ENCODE measurements around the gene DNAJC2.
"Not testable (repeated sequence)": the region's sequence is repeated elsewhere in the genome, so short reads cannot be mapped to it uniquely, and the experiment has no call there.

The DNAJC2 gene

GRCh38 chr7:103341466-103341865 lies 3.1 kb downstream of the DNAJC2 start:
- DNase-seq = no peak

DNA sequence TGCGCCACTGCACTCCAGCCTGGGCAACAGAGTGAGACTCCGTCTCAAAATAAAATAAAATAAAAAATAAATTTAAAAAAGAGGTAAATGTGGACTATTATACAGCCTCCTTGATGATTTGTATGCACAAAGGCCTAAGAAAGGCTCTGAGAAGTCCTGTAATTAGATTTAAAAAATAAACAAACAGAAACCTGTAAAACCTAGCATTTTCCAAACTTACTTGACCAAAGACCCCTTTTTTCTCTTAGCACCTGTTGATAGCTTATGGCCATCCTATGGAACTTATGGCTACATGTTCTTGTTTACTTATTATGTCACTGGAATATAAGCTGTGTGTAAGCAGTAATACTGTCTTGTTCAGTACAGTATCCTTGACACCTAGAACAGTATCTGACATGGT lies 5.7 kb downstream of the DNAJC2 start:
- DNase-seq = no peak

DNA sequence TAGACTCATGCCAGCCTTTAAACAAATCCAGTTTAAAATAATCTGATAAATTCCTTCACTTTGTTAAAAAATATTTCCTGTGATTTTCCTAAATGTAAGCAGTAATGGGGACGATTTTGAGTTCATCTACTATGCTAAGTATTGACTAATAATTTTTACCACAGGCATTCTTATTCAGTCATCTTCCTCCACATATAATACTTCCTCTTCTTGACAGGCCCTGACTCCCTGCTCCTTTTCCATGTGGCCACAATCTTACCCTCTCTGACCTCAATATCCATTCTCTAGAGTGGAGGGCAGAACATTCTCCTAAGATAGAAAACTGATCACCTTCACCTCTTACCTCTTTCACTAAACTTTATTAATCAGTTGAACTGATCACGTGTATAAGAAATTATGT lies 7.8 kb downstream of the DNAJC2 start:
- no peak for DNase-seq

GRCh38 chr7:103325744-103326143 lies 18.8 kb downstream of the DNAJC2 start:
- no peak for DNase-seq

GRCh38 chr7:103317009-103317408 lies 27.6 kb downstream of the DNAJC2 start:
- no peak for DNase-seq

GRCh38 chr7:103316380-103316941 lies 28.1 kb downstream of the DNAJC2 start:
- DNase-seq = no peak

DNA sequence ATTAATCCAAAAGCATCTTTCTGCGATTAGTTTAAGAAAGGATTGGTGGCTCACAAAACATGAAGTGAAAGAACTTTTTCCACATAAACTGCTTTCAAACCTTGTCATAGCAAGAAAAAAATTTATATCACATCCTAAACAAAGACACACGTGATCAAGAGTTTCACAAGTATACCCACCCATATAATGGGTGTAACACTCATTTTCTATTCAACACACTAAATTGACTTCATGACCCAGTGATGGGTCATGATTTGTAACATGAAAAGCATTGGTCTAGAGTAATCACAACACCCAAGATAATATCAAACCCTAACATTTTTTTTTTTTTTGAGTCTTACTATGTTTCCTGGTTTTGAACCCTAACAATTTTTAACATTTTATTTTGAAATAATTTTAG lies 29.7 kb downstream of the DNAJC2 start:
- DNase-seq = no peak

- no peak for DNase-seq
Observed at GRCh38 chr7:103307503-103308231, 36.9 kb downstream of the DNAJC2 start.

DNA sequence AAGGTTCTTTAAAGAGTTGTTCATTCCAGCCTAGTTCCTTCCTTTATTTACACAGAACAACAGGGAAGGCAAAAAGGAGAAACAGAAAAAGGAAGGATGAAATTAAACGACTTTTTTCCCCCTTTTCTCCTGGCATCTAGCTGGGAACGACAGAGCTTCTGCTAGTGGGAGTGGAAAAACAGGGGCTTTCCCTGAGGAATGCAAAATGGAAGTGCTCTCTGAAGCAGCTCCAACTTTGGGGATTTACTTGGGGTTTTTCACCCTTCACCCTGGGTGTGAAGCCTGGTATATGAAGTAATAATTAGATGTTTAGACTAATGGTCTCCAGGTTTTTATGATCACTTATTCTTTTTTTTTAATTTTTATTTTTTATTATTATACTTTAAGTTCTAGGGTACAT lies 43.1 kb downstream of the DNAJC2 start:
- DNase-seq = no peak

- no peak for DNase-seq
Observed at GRCh38 chr7:103299660-103300059, 44.9 kb downstream of the DNAJC2 start.

GRCh38 chr7:103297837-103298179 lies 46.8 kb downstream of the DNAJC2 start:
- no peak for DNase-seq

DNA sequence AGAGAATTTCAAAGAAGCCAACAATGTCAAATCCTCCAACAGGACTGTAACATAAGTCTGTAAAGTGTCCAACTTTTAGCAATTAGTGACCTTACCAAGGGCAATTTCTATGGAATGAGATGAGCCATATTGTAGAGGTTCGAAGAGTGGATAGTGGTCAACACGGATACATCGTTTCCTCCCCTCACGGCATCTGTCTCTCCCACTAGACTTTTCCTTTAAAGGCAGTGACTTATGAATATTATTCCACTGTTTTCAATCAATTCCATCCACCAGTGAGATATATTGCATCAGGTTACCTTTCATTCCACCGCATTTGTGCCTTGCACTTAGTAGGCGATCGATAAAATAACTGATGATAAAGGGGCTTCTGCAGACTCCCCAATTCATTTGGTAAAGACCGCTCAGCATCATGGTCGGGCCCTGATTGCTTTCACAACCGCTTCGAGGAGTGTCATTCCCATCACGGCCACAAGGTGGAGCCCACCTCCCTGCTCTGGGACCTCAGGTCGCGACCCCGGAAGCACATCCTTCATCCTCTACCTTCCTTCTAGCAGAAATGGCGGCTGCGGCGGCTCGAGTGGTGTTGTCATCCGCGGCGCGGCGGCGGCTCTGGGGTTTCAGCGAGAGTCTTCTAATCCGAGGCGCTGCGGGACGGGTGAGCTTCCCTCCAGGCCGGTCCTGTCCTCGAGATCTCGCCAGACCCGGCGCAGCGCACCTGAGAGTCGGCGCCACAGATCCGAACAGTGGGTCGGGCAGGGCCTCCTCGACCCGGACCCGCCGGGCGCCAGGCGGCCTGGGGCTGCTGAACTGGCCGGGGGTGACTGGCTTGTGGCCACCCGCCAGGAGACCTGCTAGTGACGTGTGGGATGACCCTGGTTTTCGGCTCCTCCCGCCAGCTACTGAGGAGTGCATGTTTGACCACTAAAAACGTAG lies 47.4 kb downstream of the DNAJC2 start, which contains the start of gene PMPCB:
Gene PMPCB (plus strand): TSS at position 535 of the 936 bp plus-strand sequence. CDS start 25 bp downstream, at position 560.
- peak; percentile 90 for DNase-seq

- DNase-seq = no peak
Observed at GRCh38 chr7:103293526-103293925, 51.0 kb downstream of the DNAJC2 start.

DNA sequence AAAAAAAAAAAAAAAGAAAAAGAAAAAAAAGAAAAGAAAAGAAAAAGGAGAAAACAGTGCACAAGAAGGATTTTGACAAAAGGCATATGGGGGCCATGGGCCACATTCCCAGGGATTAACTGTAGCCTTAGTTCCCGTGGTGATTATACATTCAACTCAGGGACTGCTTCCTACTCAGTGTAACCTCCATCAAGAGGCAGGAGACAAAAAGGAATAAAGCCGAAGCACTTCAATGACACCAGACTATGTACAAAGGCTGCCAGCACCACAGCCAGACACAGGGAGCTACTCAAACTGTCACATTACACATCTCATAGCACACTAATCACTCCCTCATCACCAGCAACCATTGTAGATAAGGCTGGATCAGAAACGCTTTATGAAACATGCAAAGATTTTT lies 52.4 kb downstream of the DNAJC2 start:
- no peak for DNase-seq

DNA sequence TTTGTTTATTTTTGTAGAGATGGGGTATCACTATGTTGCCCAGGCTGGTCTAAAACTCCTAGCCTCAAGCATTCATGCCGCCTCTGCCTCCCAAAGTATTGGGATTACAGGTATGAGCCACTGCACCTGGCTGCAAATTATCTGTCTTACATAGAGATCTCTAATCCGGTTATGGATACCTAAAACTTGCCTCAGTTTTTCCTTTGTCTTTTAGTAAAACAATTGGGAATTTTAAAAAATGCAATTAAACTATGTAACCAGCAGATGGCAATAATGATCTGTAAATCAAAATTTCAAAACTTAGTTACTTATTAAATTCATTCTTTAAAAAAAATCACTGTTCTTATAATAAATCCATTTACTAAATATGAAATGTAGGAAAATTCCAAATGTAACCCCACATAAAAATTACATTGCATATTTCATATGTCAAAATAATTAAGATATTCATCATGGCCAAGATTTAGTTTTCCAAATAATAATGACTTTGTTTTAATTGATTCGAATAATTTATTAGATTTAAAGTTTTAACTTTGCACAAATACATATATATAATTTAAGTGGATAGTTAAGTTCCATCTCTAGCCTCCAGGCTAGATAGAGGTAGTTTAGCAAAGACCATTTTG lies 61.7 kb downstream of the DNAJC2 start:
- DNase-seq = not testable (repeated sequence)

DNA sequence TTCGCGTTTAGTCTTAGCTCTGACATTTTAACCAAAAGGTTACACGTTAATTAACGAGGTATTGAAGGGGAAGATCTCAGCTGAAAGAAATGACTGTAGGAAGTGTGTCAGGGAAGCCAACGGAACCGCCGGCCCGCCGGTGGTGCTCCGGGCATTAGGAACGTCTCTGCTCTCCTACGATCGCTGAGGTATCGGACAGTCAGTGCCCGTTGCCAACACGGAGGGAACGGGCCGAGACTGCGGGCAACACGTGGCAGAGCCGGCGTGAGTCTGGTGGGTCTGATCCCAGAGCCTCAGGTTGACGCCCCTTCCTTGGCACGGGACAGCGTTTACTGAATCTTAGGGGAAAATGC lies 63.8 kb downstream of the DNAJC2 start:
- not testable (repeated sequence) for DNase-seq

- DNase-seq = peak; percentile 64
Observed at GRCh38 chr7:103279963-103280802, 64.4 kb downstream of the DNAJC2 start.

- peak; percentile 5 for DNase-seq
Observed at GRCh38 chr7:103279636-103279962, 65.0 kb downstream of the DNAJC2 start.

- DNase-seq = not testable (repeated sequence)
Observed at GRCh38 chr7:103278195-103278594, 66.4 kb downstream of the DNAJC2 start.

DNA sequence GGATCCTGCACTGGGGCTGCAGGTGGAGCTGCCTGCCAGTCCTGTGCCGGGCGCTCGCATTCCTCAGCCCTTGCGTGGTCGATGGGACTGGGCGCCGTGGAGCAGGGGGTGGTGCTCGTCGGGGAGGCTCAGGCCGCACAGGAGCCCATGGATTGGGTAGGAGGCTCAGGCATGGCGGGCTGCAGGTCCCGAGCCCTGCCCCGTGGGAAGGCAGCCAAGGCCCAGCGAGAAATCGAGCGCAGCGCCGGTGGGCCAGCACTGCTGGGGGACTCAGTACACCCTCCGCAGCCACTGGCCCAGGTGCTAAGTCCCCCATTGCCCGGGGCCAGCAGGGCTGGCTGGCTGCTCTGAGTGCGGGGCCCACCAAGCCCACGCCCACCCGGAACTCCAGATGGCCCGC lies 69.7 kb downstream of the DNAJC2 start:
- DNase-seq = not testable (repeated sequence)

DNA sequence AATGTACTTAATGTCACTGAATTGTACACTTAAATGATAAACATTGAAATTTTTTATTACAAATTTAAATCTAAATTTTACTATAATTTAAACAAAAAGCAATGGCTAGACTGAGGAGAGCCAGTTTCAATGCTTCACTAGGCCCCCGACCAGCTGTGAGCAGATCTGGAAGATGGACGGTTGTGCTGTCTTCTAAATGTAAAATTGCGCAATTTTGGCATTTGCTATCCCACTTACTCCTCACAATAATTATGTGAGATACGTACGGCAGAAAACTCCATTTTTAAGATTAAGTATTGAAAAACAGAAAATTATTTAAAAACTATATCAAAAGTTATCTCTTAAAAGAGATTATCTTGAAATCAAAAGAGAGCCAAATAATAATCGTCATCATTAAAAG lies 71.2 kb downstream of the DNAJC2 start:
- DNase-seq = not testable (repeated sequence)

DNA sequence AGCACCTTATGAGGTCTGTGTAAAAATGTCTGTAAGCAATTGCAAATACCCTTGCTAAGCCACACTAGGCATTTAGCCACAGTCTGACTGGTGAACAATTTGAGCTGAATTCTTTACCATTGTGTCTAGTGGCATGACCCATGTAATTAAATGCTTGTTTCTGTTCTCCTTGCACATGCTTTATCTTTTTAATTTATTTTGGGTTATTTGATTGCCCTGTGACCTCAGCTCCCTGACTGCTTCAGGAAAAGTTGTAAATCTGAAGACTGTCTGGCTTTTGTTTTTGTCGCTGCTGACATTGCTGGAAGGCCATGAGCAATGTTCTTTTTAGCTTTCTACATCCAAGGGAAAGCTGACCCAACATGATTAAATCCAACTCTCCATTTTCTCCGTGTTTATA lies 78.3 kb downstream of the DNAJC2 start:
- DNase-seq = not testable (repeated sequence)

Data from fibroblast of upper back skin (primary cell).